Mammary epithelial cell (primary cell): ENCODE results near the gene B4GALNT2.

ENCODE experiments used
- EZH2 ChIP-seq: IDR thresholded peaks from 2 replicates; pipeline ENCODE4 v1.6.1; 2012; ENCODE audit warnings: low read length, inconsistent platforms, borderline replicate concordance
- TF ChIP-seq, protein P1 (sequence below), 2 donors: IDR thresholded peaks in 1 of 2; conservative IDR thresholded peaks in 1 of 2; 2 replicates each; pipeline ENCODE4 v1.5.1; 2011 to 2012; ENCODE audit warnings: inconsistent platforms in 2 of 2, low read length in 2 of 2, mild to moderate bottlenecking in 2 of 2, control low read depth in 1 of 2, low read depth in 1 of 2; ENCODE audit not compliant: insufficient read depth in 1 of 2; ENCODE audit errors: extremely low read depth in 1 of 2

DNA sequence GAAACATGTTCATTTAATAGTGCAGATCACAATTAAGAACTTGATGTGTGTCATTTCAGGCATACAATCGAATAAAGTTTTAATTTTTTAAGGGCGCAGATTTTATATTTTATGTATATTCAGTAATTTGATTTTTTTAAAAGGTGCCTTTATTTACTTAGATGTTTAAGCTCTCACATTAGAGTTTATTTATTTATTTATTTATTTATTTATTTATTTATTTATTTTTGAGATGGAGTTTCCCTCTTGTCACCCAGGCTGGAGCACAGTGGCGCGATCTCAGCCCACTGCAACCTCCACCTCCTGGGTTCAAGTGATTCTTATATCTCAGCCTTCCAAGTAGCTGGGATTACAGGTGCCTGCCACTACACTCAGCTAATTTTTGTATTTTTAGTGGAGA lies 3.8 kb downstream of the B4GALNT2 start:
- TF ChIP-seq, protein P1, sequence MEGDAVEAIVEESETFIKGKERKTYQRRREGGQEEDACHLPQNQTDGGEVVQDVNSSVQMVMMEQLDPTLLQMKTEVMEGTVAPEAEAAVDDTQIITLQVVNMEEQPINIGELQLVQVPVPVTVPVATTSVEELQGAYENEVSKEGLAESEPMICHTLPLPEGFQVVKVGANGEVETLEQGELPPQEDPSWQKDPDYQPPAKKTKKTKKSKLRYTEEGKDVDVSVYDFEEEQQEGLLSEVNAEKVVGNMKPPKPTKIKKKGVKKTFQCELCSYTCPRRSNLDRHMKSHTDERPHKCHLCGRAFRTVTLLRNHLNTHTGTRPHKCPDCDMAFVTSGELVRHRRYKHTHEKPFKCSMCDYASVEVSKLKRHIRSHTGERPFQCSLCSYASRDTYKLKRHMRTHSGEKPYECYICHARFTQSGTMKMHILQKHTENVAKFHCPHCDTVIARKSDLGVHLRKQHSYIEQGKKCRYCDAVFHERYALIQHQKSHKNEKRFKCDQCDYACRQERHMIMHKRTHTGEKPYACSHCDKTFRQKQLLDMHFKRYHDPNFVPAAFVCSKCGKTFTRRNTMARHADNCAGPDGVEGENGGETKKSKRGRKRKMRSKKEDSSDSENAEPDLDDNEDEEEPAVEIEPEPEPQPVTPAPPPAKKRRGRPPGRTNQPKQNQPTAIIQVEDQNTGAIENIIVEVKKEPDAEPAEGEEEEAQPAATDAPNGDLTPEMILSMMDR (conservative IDR thresholded peaks at IDR 0.05 in 1 of 2, IDR thresholded peaks at IDR 0.05 in 1 of 2; ENCODE audit: extremely low read depth in 1 of 2, insufficient read depth in 1 of 2, low read depth in 1 of 2, low read length in 2 of 2) = no peak
- no peak for TF ChIP-seq EZH2
